GM19468 (cell line): Measurements from ENCODE around the gene PIP5K1B.
A peak's percentile ranks its signal among the peaks of the same experiment; 100 is the strongest.
"Not testable (repeated sequence)": the region's sequence is repeated elsewhere in the genome, so short reads cannot be mapped to it uniquely, and the experiment has no call there.

ENCODE experiments used
- ATAC-seq: cut with Tn5 transposase; IDR thresholded peaks from one replicate; pipeline ENCODE4 v1.9.1; 2021; ENCODE audit warnings: mild to moderate bottlenecking, moderate library complexity, moderate number of reproducible peaks; ENCODE audit not compliant: unreplicated experiment; ENCODE audit errors: extremely low read depth

PIP5K1B gene

DNA sequence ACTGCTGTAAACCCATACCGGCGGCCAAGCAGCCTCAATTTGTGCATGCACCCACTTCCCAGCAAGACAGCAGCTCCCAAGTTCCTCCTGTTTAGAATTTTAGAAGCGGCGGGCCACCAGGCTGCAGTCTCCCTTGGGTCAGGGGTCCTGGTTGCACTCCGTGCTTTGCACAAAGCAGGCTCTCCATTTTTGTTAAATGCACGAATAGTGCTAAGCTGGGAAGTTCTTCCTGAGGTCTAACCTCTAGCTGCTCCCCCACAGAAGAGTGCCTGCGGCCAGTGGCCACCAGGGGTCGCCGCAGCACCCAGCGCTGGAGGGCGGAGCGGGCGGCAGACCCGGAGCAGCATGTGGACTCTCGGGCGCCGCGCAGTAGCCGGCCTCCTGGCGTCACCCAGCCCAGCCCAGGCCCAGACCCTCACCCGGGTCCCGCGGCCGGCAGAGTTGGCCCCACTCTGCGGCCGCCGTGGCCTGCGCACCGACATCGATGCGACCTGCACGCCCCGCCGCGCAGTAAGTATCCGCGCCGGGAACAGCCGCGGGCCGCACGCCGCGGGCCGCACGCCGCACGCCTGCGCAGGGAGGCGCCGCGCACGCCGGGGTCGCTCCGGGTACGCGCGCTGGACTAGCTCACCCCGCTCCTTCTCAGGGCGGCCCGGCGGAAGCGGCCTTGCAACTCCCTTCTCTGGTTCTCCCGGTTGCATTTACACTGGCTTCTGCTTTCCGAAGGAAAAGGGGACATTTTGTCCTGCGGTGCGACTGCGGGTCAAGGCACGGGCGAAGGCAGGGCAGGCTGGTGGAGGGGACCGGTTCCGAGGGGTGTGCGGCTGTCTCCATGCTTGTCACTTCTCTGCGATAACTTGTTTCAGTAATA lies 330.6 kb downstream of the PIP5K1B start, which contains the start of gene FXN:
FXN (plus strand) TSS at position 315 of the 871 bp plus-strand sequence; CDS start at position 346, 31 bp downstream.
- ATAC-seq: peak; percentile 90

DNA sequence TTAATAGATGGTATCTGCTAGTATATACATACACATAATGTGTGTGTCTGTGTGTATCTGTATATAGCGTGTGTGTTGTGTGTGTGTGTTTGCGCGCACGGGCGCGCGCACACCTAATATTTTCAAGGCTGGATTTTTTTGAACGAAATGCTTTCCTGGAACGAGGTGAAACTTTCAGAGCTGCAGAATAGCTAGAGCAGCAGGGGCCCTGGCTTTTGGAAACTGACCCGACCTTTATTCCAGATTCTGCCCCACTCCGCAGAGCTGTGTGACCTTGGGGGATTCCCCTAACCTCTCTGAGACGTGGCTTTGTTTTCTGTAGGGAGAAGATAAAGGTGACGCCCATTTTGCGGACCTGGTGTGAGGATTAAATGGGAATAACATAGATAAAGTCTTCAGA lies 331.3 kb downstream of the PIP5K1B start:
- no peak for ATAC-seq

DNA sequence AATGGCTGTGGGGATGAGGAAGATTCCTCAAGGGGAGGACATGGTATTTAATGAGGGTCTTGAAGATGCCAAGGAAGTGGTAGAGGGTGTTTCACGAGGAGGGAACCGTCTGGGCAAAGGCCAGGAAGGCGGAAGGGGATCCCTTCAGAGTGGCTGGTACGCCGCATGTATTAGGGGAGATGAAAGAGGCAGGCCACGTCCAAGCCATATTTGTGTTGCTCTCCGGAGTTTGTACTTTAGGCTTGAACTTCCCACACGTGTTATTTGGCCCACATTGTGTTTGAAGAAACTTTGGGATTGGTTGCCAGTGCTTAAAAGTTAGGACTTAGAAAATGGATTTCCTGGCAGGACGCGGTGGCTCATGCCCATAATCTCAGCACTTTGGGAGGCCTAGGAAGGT lies 331.8 kb downstream of the PIP5K1B start:
- no peak for ATAC-seq

DNA sequence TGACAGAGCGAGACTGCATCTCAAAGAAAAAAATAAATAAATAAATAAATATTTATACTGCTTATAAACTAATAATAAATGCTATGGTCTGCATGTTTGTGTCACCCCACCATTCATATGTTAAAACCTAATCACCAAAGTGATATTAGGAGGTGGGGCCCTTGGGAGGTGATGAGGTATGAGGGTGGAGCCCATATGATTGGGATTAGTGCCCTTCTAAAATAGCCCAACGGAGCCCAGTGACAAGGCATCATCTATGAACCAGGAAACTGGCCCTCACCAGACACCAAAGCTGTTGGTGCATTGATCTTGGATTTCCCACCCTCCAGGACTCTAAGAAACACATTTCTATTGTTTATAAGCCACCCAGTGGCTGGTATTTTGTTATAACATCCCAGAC lies 335.6 kb downstream of the PIP5K1B start:
- ATAC-seq: no peak

DNA sequence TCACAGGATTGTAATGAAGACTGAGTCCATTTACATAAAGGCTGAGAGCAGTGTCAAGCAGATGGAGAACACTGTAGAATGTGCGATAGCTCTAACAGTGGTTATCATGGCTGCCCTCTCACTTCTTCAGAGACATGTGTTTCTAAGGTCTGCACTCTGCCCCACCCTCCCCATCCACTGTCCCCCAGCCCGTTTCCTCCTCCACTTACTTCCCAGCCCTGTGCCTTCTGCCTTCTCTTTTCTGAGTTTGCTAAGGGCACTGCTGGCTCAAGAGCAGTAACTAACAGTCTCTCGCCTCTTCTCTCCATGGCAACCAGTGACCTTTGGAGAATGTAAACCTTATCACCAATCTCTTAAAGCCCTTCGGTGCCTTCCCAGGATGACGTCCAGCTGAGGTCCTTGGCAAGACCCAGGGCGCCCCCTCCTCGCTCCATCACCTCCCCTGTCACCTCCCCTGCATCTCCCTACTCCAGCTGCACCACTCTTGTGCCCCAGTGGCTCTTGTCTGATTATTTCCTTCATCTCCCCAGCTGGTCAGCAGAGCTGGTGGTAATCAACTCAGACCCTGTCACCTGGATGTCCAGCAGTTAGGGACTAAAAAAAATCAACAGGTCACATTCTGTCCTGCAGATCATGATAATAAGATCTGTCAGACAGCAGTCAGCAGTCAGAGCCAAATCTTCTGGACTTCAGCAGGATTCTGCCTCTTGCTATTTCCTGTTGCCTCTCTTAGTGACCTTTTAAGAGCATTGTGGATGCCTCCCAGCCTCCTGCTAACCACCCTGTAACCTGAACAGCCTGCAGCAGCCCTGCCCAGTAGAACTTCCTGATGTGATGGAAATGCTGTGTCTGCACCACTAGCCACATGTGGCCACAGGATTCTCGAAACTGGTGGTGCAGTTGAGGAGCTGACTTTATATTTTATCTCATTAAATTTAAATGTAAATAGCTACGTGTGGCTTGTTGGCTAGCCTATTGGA lies 339.5 kb downstream of the PIP5K1B start:
- no peak for ATAC-seq

DNA sequence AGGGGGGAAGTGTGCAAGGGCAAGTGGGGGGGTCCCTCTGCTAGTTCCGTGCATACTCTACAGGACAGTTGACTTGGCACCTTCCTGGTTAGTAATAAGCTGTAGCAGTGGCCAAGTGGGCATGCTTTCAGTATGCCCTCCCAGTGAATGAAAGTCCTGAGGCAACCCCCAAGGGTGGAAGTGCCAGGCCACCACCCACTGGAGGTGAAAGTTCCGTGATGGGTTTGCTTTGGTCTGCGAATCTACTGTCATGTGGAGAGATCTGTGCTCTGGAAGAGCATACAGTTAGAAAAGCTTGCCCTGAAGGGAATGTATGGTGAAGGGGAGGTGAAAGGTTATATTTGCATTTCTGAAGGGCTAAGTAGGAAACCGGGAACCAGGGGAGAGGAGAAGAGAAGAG lies 340.8 kb downstream of the PIP5K1B start:
- no peak for ATAC-seq

DNA sequence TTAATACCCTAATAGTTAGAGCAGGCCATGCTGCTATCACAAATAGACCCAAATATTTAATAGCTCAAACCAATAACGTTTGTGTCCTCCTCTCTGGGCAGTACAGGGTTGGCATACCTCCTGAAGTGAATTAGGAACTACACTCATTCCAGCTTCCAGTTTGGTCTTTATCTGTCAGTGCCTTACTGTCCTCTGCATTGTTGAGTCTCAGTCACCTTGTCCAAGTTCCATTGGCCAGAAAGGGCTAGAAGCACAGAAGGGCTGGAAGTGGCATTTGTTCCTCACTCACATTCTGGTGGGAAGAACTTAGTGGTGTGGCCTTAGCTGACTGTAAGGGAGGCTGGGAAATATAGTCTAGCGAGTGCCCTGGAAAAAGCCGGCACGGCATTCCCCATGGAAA lies 341.7 kb downstream of the PIP5K1B start:
- no peak for ATAC-seq

DNA sequence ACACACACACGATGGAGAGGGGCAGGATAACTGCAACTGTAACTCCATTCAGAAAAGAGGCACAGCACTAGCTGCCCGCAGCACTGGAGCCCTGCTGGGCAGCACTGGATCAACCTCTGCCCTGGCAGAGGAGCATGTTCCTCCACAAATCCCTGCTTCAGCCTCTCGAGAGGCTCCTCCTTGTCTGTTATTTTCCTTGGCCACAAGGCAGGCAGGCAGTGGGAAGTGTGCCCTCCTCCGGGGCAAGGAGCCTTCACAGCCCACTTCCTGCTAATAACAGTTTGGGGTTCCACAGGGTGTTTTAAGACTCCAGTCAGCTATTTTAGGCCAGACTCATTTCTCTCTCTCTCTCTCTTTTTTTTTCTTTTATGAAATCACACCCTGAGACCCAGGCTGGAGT lies 342.3 kb downstream of the PIP5K1B start:
- ATAC-seq: no peak

DNA sequence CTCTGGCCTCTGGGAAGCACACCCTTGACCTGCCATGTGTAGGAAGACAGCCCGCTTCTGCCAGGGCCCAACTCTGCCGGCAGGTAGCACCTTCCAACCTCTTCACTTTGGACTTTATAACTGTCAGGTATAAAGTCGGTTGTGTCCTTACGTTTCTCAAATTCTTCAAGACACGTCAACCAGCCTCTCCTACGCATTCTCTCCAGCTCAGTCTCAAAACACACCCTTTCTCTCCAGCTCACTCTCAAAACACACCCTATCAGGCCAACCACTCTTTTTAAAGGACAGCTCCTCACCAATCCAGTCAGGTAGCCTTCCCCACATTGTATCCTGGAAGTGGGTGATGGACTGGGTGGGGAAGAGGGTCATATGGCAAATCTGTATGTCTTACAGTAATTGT lies 344.1 kb downstream of the PIP5K1B start:
- no peak for ATAC-seq

DNA sequence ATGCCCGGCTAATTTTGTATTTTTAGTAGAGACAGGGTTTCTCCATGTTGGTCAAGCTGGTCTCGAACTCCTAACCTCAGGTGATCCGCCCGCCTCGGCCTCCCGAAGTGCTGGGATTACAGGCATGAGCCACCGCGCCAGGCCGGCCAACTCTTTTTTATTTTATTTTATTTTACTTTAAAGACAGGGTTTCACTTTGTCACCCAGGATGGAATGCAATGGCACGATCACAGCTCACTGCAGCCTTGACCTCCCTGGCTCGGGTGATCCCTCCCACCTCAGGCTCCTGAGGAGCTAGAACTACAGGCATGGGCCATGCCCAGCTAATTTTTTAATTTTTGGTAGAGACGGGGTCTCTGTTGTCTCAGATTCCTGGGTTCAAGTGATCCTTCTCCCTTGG lies 345.9 kb downstream of the PIP5K1B start:
- ATAC-seq: not testable (repeated sequence)

DNA sequence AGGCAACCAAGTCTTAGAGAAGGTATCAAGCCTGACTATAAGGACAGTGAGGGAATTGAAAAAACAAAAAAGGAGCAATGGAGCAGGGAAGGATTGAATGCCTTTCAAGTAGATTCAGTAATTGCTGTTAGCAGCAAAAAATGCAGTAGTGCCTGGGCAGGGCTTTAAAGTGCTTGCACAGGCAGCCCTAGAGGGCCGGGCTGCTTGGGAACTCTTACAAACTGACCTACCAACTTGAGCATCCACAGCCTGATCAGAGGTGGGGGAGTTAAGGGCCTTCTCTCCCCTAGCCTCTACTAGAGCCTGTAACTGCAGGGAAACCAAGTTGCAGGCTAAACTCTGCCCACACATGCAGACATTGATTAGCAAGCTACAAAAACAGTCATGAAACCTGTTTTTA lies 349.9 kb downstream of the PIP5K1B start:
- no peak for ATAC-seq

GRCh38 chr9:69056191-69056815 lies 351.3 kb downstream of the PIP5K1B start:
- ATAC-seq: no peak

GRCh38 chr9:69058101-69058500 lies 353.1 kb downstream of the PIP5K1B start:
- no peak for ATAC-seq
